ENCODE measurements around the gene ETV6.

ETV6 gene

GRCh38 chr12:11859705-11860425, 210.4 kb downstream of the ETV6 start:
- DNase-seq (ENCODE audit: low read depth): no peak

GRCh38 chr12:11861155-11861863, 211.8 kb downstream of the ETV6 start:
- DNase-seq (ENCODE audit: low read depth): no peak

DNA sequence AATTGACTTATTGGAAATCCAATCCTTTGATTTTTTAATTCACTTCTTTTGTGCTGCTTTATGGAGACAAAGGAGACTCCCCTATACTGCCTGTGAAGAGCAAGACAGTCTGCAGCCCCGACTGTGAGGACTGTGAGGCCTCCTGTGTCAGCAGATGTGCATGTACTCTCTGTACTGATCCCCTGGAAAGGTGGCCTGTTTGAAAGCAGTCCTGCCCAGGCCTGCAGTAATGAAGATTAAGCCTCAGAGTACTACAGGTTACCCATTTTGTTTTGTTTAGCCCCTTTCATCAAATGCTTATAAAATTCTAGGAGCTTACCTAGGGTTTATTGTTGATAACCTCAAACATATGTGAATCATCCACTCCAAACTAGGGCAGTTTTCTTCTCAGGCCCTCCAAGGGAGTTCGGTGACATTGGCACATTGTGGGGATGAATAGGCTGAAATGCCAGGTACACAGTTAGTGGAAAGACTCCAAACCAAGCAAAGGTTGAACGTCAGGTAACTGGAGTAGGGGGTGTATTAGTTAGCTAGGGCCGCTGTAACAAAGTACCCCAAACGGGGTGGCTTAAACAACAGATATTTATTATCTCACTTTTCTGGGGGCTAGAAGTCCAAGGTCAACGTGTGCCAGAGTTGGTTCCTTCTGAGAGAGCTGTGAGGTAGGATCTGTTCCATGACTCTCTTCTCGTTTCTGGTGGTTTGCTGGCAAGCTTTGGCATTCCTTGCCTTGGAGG, 212.6 kb downstream of the ETV6 start:
- no peak for DNase-seq (ENCODE audit: low read depth)

DNA sequence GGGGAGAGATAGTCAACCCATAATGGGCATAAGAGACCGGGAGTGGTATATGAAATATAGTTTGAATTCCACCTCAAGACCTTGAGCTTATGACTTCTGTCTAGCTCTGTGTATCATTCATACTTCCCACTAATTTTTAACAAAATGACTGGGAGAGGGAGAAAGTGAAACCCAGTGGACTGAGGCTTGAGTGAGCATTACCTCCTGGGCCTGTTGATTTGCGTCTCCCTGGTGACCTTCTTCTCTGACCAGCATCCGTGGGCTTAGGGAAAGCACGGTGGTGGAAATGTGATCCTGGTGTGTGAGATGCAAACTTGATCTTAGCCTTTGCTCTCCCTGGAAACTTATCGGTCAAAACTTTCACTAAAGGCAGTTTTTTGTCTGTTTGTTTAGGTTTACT, 213.3 kb downstream of the ETV6 start:
- peak; percentile 45 for DNase-seq (ENCODE audit: low read depth)

GRCh38 chr12:11863478-11863906, 214.0 kb downstream of the ETV6 start:
- peak; percentile 44 for DNase-seq (ENCODE audit: low read depth)

DNA sequence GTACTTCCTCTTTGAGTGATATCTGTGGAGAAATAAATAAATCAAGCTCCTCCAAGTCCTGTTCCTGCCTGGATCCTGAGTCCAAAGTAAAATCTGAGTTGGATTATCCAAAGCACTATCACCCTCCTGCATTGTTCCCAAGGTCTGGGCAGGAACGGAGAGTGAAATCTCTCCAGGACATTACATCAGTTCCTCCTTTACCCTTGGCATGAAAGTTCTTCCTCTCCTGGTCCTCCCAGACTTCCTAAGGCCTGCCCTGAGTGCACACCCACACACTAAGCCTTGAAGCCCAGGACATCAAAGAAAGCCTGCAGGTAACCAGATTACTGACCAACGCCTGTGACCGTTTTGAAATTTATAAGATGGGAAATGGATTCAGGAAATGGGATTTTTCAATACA, 214.5 kb downstream of the ETV6 start:
- no peak for DNase-seq (ENCODE audit: low read depth)

- peak; percentile 16 for DNase-seq (ENCODE audit: low read depth)
Measured at GRCh38 chr12:11865824-11866223, 216.3 kb downstream of the ETV6 start.

- no peak for DNase-seq (ENCODE audit: low read depth)
Measured at GRCh38 chr12:11868027-11868426, 218.6 kb downstream of the ETV6 start.

GRCh38 chr12:11869406-11869805, 219.9 kb downstream of the ETV6 start:
- DNase-seq (ENCODE audit: low read depth): no peak

DNA sequence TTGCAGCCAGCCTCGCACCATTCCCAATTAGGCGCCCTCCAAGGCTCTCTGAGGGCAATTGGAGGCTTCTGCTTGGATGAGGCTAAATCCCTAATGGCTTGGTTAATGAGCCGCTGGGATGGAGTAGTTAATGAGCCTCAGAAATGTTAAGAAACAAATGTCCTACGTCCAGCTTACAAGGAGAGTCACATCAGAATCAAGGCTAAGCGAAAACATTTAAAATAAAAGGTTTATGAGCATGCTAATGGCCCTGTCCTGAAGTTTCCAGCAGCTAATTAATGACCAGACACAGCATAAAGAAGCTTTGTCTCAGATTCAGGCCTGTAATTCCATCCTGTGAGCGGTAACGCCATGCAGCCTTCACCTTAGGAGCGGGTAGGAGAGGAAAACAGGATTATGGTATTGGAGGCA, 220.6 kb downstream of the ETV6 start:
- DNase-seq (ENCODE audit: low read depth): no peak

GRCh38 chr12:11872055-11872454, 222.6 kb downstream of the ETV6 start:
- DNase-seq (ENCODE audit: low read depth): no peak

DNA sequence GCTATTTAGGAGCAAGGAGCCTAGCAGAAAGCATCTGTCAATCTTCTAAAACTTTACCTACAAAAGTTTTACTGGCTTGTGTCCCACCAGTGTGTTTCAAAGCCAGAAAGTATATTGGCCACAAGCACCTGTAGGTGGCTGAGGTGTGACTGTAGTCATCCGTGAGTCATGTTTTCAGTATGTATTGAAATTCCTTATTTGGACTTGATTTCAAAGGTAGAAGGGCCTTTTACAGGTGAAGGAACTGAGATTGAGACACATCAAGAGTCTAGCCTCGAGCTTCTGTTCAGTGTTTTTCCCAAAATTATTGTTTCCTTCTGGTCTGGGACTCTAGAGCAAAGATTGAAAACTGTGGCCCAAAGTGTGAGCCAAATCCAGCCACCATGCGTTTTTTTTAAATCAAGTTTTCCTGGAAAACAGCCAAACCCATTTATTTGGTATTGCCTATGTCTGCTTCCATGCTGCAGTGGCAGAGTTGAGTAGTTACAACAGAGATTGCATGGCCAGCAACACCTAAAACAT, 226.0 kb downstream of the ETV6 start:
- DNase-seq (ENCODE audit: low read depth): no peak

GRCh38 chr12:11876307-11876706, 226.8 kb downstream of the ETV6 start:
- DNase-seq (ENCODE audit: low read depth): no peak

DNA sequence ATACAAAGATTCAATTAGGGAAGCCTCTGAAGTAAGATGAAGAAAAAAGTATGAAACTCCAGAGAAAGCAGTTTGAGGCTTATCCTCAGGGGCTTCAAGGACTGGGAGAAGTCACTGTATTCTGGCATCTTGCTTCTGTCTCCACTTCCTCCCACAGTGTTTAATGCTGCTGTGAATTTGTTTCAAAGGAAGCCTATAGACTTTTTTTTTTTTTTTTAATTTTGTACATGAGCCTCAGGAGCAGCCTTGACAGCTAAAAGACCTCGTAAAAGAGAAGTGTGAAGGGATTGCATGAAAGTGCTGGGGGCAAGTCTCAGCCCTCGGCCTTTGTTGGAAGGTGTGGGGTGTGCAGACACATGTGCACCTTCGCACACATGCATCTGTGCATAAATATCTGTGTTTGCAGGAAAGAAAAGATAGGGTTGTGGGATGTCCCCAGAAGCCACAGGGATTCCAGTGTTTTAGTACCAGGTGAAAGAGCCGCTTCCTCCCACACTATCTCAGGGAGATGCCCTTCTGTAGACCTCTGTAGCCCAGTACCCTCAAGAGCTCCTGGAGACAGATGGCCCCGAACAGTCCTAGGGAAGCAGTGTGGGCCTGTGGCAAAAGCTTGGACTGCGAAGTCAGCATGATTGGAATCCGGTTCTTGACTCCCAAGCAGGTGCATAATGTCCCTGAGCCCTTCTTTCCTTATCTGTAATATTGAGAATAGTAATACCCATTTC, 227.8 kb downstream of the ETV6 start:
- no peak for DNase-seq (ENCODE audit: low read depth)

DNA sequence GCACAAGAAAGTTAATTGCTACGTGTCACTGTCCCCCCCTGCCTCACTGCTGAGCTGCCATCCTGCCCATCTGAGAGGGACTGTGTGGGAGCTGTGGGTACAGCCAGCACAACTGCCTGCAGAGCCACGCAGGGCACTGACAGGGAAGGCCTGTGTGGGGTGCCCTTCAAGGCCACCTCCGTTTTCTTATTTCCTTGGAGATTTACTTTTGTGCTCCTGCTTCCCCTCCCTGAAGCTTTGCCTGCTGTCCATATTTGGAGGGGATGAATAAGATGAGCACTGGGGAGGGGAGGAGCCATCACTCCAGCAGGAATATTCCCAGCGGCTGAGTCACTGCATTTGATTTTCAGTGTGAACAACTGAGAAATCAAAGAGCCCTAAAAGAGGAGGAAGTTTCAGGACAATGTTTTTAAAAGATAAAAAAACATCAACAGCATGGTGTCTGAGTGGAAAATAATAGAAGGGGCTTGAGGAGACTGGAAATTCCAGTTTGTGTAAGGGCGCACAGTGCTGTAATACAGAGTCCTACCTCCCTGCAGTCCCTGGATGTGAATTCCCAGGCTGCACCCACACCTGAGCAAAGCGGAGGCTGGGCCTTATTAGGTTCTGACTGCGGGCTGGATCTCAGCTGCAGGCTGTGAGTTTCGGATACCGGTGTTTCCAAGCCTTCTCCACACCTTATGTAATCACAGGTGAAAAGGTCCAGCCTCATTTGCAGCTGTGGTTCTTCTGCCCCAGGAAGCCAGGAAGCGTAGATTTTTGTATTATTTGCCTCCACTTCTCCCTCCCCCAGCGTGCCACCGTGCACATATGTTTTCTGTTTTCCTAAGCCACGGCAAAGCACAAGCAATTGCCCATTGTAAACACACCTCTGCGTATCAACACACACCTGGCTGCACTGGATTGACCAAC, 228.7 kb downstream of the ETV6 start:
- DNase-seq (ENCODE audit: low read depth): peak; percentile 73

- peak; percentile 64 for DNase-seq (ENCODE audit: low read depth)
Measured at GRCh38 chr12:11879306-11879705, 229.8 kb downstream of the ETV6 start.

DNA sequence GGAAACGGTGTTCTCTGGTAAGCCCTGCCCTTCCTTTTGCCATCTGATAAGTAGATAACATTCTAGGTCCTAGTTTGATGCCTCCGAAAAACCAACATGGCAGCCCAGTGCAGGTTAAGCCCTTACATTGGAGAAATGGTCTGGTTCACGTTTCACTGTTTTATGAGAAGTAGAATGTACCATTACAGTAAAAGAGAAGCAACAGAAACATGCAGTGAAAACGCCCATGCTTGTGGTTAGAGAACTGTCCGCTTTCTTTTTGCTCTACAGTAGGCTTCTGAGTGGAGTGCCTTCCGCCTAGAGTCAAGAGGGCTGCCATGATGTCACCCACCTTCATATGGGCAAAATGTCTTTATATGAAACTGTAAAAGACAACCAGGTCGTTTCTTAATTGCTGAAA, 230.9 kb downstream of the ETV6 start:
- DNase-seq (ENCODE audit: low read depth): no peak

GRCh38 chr12:11881835-11882234, 232.4 kb downstream of the ETV6 start:
- no peak for DNase-seq (ENCODE audit: low read depth)

DNA sequence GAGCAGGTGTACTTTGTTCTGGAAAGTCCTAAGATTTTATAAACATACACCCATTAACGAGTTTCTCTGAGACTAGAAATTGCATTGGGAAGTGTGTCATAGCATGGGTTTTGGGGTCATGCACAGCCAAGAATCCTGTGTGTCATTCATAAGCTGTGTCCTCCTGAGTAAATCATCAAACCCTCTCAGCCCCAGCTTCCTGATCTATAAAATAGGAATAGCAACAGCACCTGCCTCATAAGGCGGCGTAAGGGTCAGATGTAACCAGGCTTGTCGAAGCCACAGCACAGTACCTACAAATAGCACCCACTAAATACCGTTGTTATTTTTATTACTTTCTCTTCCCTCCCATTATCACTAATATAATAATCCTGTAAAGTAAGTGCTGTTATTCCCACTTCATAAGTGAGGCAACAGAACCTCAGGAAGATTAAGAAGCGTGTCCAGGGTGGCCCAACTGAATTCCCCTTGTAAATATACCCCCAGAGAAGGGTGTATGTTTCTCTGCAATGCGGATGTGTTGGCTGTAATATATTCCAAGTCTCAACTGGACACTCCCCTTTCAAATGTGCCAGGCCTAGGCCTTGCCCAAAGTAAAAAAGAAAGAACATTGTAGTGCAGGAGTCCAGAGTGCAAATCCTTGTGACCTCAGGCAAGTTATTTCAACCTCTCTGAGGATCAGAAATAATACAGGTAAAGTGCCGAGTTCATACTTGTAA, 233.0 kb downstream of the ETV6 start:
- DNase-seq (ENCODE audit: low read depth): no peak

GRCh38 chr12:11884116-11884515, 234.6 kb downstream of the ETV6 start:
- DNase-seq (ENCODE audit: low read depth): no peak

All from amniotic epithelial cell (primary cell).